CD4-positive, alpha-beta T cell (primary cell): Measurements from ENCODE around the gene SKIC8. TPM values are rescaled to one million over a fixed set of nuclear protein-coding genes. Genes with fewer than 3 reads are reported as not detected.

ENCODE experiments used
- ATAC-seq: fragments of 200-7000 bp; cut with Tn5 transposase; one replicate; pipeline ENCODE4 v1.10.0; 2022; ENCODE audit warnings: mild to moderate bottlenecking; ENCODE audit not compliant: poor library complexity
- CTCF ChIA-PET: fragments of 350-600 bp; sonication (Branson Sonifier 250); formaldehyde crosslinking; loops from one replicate; lab custom pipeline; 2021; ENCODE audit warnings: antibody characterized with exemption, inconsistent platforms; lab: Charles Lee
- POLR2A ChIA-PET: fragments of 350-600 bp; sonication (Branson Sonifier 250); formaldehyde crosslinking; loops from one replicate; lab custom pipeline; 2021; ENCODE audit warnings: antibody characterized with exemption, inconsistent platforms; lab: Charles Lee
- DNase-seq, 14 experiments: peaks; one replicate each; pipeline ENCODE4 v3.0.0-alpha.2; 2013 to 2020; ENCODE audit warnings: mixed read lengths in 2 of 14
- H3K27ac ChIP-seq, 2 donors: one replicate each; pipeline versions ENCODE4 v1.5.1 to v1.7.0; 2013; ENCODE audit warnings: low read length in 2 of 2, low read depth in 1 of 2, mild to moderate bottlenecking in 1 of 2
- H3K27me3 ChIP-seq, 2 experiments: 1 replicate in 1 of 2; 2 replicates in 1 of 2; pipeline versions ENCODE4 v1.6.1 to v1.7.0; 2013; ENCODE audit warnings: low read length in 2 of 2, control low read depth in 1 of 2, mild to moderate bottlenecking in 1 of 2, moderate library complexity in 1 of 2; ENCODE audit not compliant: insufficient read depth in 2 of 2, control insufficient read depth in 1 of 2
- H3K36me3 ChIP-seq: one replicate; pipeline ENCODE4 v1.6.1; 2013; ENCODE audit warnings: low read length, control low read depth; ENCODE audit not compliant: insufficient read depth
- H3K4me1 ChIP-seq: one replicate; pipeline ENCODE4 v1.6.1; 2013; ENCODE audit warnings: low read length, control low read depth; ENCODE audit not compliant: insufficient read depth
- H3K4me3 ChIP-seq: one replicate; pipeline ENCODE4 v1.5.1; 2013; ENCODE audit warnings: mild to moderate bottlenecking, low read length, moderate library complexity
- H3K9me3 ChIP-seq, 2 experiments: 1 replicate in 1 of 2; 2 replicates in 1 of 2; pipeline versions ENCODE4 v1.6.1 to v1.7.0; 2013; ENCODE audit warnings: low read length in 2 of 2, mild to moderate bottlenecking in 2 of 2, control low read depth in 1 of 2, moderate library complexity in 1 of 2; ENCODE audit not compliant: control insufficient read depth in 1 of 2, insufficient read depth in 1 of 2
- H3K27ac Mint-ChIP-seq: one replicate; pipeline ENCODE4 v1.8.0; 2020; ENCODE audit warnings: mixed read lengths
- H3K27me3 Mint-ChIP-seq: one replicate; pipeline ENCODE4 v1.8.0; 2021; ENCODE audit warnings: mixed read lengths
- H3K36me3 Mint-ChIP-seq: one replicate; pipeline ENCODE4 v1.8.0; 2021; ENCODE audit warnings: low read depth, mixed read lengths
- H3K4me1 Mint-ChIP-seq: one replicate; pipeline ENCODE4 v1.8.0; 2021; ENCODE audit warnings: low read depth, mixed read lengths
- H3K4me3 Mint-ChIP-seq: one replicate; pipeline ENCODE4 v1.8.0; 2020; ENCODE audit warnings: mild to moderate bottlenecking, mixed read lengths
- H3K9me3 Mint-ChIP-seq: one replicate; pipeline ENCODE4 v1.8.0; 2020; ENCODE audit warnings: mixed read lengths
- CTCF ChIP-seq: fragments of 200-600 bp; IDR thresholded peaks from one replicate; pipeline ENCODE4 v1.8.0; 2022; ENCODE audit warnings: antibody characterized with exemption, mild to moderate bottlenecking
- intact Hi-C, 2 experiments: fragments of 100-400 bp; cut with DNase I in 1 of 2; cut with micrococcal nuclease in 1 of 2; formaldehyde crosslinking; loops; one replicate each; pipeline versions ENCODE4 v1.15.1 to v1.9.0; 2023 to 2025; cut with DNase I, micrococcal nuclease
- total RNA-seq, 174 experiments: library from RNA in 2 of 174; stranded (reverse) in 2 of 174; gene quantifications; one replicate each; pipeline ENCODE4 v1.2.3 and lab custom pipeline; 2021 to 2026

SKIC8 gene
- total RNA-seq, 2 experiments from 2014 or later: 13.3 to 16.7 TPM

- Histone ChIP-seq H3K4me1 (peaks cover 7% of the 10 kb centered on the region), H3K27me3 (peaks cover 30 to 56% of the 10 kb centered on the region in 2 experiments), H3K27ac (no peak overlapping the region), H3K9me3 (peaks cover 0 to 17% of the 10 kb centered on the region in 2 experiments), H3K36me3 (no peaks in the 10 kb centered on the region), H3K4me3 (no peak overlapping the region)
- Mint-ChIP-seq H3K9me3 (no peaks in the 10 kb centered on the region), H3K36me3 (no peaks in the 10 kb centered on the region), H3K27me3 (peaks cover 55% of the 10 kb centered on the region), H3K4me3 (no peak overlapping the region), H3K4me1 (peaks cover 4% of the 10 kb centered on the region), H3K27ac (no peak overlapping the region)
- intact Hi-C loops: no loop called here
- no peak for TF ChIP-seq CTCF
- ChIA-PET CTCF (no interaction called here), POLR2A (no interaction called here)
- no peak for ATAC-seq
- no peak for DNase-seq
Observed at GRCh38 chr15:78341057-78341987, 41.9 kb upstream of the SKIC8 start.

GRCh38 chr15:78340231-78341056 is 41.0 kb upstream of the SKIC8 start, which contains the start of gene CRABP1:
CRABP1 (plus strand) TSS chr15:78340353; CDS start chr15:78340429, 76 bp downstream.
- no peak within 1 kb of the TSS for H3K27ac Mint-ChIP-seq
- no peaks in the 10 kb centered on the region for H3K9me3 Mint-ChIP-seq
- ChIA-PET CTCF (no interaction called here), POLR2A (no interaction called here)
- Histone ChIP-seq H3K27me3 (peaks cover 30 to 60% of the 10 kb centered on the region in 2 experiments), H3K27ac (no peak within 1 kb of the TSS), H3K4me3 (no peak within 1 kb of the TSS), H3K36me3 (no peaks in the 10 kb centered on the region), H3K4me1 (peaks cover 7% of the 10 kb centered on the region), H3K9me3 (peaks cover 0 to 17% of the 10 kb centered on the region in 2 experiments)
- no peak for DNase-seq
- H3K4me3 Mint-ChIP-seq: no peak within 1 kb of the TSS
- no peak for TF ChIP-seq CTCF
- H3K36me3 Mint-ChIP-seq: no peaks in the 10 kb centered on the region
- intact Hi-C loops: no loop called here
- H3K27me3 Mint-ChIP-seq: peaks cover 55% of the 10 kb centered on the region
- H3K4me1 Mint-ChIP-seq: peaks cover 4% of the 10 kb centered on the region
- ATAC-seq: no peak

GRCh38 chr15:78339559-78339958 is 40.1 kb upstream of the SKIC8 start:
- Mint-ChIP-seq H3K4me3 (no peak overlapping the region), H3K27me3 (peaks cover 48% of the 10 kb centered on the region)

More at GRCh38 chr15:78339559-78339958, 40.1 kb upstream of the SKIC8 start:
- Mint-ChIP-seq H3K9me3 (no peaks in the 10 kb centered on the region), H3K27ac (no peak overlapping the region), H3K4me1 (peaks cover 4% of the 10 kb centered on the region), H3K36me3 (no peaks in the 10 kb centered on the region)
- no peak for DNase-seq
- Histone ChIP-seq H3K4me1 (peaks cover 7% of the 10 kb centered on the region), H3K27me3 (peaks cover 30 to 60% of the 10 kb centered on the region in 2 experiments), H3K27ac (no peak overlapping the region), H3K36me3 (no peaks in the 10 kb centered on the region), H3K4me3 (no peak overlapping the region), H3K9me3 (peaks cover 0 to 17% of the 10 kb centered on the region in 2 experiments)
- ATAC-seq: no peak
- ChIA-PET CTCF (no interaction called here), POLR2A (no interaction called here)
- TF ChIP-seq CTCF: no peak
- intact Hi-C loops: no loop called here
